ENCODE data around the gene NLRC5.
"Not testable (repeated sequence)": the region's sequence is repeated elsewhere in the genome, so short reads cannot be mapped to it uniquely, and the experiment has no call there.

The NLRC5 gene

DNA sequence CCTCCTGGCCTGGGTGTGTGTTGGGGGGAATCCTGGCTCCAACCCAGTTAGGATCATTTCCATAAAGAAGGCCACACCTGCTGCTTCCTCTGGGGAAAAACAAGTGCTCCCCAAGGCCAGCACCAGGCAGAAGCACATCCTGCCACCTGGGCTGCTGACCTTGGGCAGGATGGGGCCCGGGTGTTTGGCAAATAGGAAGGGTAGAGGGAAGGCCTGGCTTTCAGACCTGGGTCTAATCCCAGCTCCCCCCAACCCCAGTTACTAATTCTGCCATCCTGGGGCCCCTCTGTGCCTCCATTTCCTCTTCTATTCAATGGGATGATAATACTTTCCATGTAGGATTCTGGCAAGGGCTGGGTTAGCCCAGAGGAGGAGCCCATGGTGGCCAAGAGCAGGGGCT, 3.0 kb upstream of the NLRC5 start:
- Histone ChIP-seq H3K4me1 (ENCODE audit: insufficient read depth, low read length, severe bottlenecking) (peaks cover 15% of the 10 kb centered on the region), H3K27me3 (ENCODE audit: insufficient read depth, low read length) (peaks cover 12% of the 10 kb centered on the region; the same call in 1 of the 2 replicates)

DNA sequence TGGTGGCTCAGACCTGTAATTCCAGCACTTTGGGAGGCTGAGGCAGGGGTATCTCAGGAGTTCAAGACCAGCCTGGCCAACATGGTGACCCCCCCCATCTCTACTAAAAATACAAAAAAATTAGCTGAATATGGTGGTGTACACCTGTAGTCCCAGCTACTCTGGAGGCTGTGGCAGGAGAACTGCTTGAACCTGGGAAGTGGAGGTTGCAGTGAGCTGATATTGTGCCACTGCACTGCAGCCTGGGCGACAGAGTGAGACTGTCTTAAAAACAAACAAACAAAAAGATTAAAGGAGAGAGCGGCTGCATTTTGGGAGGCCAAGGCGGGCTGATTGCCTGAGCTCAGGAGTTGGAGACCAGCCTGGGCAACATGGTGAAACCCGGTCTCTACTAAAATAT, 2.4 kb upstream of the NLRC5 start:
- not testable (repeated sequence) for H4K20me1 ChIP-seq (ENCODE audit: insufficient read depth, low read length); H3K9me3 ChIP-seq (ENCODE audit: low read length); H3K27ac ChIP-seq (ENCODE audit: low read depth, low read length, poor library complexity, severe bottlenecking); H3K9ac ChIP-seq (ENCODE audit: low read length); H3K9me2 ChIP-seq (ENCODE audit: low read depth, low read length); H3K4me2 ChIP-seq (ENCODE audit: low read length); H3K36me3 ChIP-seq (ENCODE audit: insufficient read depth, low read length); H3F3A ChIP-seq (ENCODE audit: insufficient read depth, low read length); H3K79me2 ChIP-seq (ENCODE audit: insufficient read depth, low read length); H3K4me3 ChIP-seq (ENCODE audit: low read depth, low read length, poor library complexity, severe bottlenecking); H2AFZ ChIP-seq (ENCODE audit: low read length)
- peaks cover 12% of the 10 kb centered on the region; the same call in 1 of the 2 replicates for H3K27me3 ChIP-seq (ENCODE audit: insufficient read depth, low read length)
- H3K4me1 ChIP-seq (ENCODE audit: insufficient read depth, low read length, severe bottlenecking), result peaks cover 15% of the 10 kb centered on the region

More for the DNA sequence above, 3.0 kb upstream of the NLRC5 start:
- TF ChIP-seq CTCF (IDR thresholded peaks at IDR 0.05; ENCODE audit: low read length) (no peak), EZH2 (IDR thresholded peaks at IDR 0.05; ENCODE audit: borderline replicate concordance, low read length) (no peak)
- Histone ChIP-seq H3K9me2 (ENCODE audit: low read depth, low read length) (no peaks in the 10 kb centered on the region), H3K9ac (ENCODE audit: low read length) (no peak overlapping the region), H3K79me2 (ENCODE audit: insufficient read depth, low read length) (no peaks in the 10 kb centered on the region), H3K4me3 (ENCODE audit: low read depth, low read length, poor library complexity, severe bottlenecking) (no peak overlapping the region), H3K4me2 (ENCODE audit: low read length) (no peak overlapping the region), H2AFZ (ENCODE audit: low read length) (no peak overlapping the region), H4K20me1 (ENCODE audit: insufficient read depth, low read length) (no peaks in the 10 kb centered on the region), H3K36me3 (ENCODE audit: insufficient read depth, low read length) (no peaks in the 10 kb centered on the region), H3K27ac (ENCODE audit: low read depth, low read length, poor library complexity, severe bottlenecking) (no peak overlapping the region), H3K9me3 (ENCODE audit: low read length) (no peaks in the 10 kb centered on the region), H3F3A (ENCODE audit: insufficient read depth, low read length) (no peaks in the 10 kb centered on the region)

DNA sequence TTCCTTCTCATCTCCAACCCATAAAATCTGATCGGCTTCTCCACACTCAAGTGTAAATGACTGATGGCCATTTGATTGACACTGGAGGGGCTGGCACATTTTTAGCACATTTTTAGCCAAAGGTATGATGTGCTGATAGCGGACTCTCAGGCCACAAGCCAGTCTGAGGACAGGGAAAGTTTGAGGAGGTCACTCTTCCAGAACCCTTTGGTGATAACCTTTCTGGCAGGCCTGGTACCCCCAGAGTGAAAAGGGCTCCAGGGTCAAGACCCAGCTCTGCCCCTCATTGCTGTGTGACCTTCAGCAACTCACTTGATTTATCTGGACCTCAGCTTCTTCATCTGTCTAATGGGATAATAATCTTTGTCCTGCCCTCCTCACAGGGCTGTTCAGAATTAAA, 1.7 kb upstream of the NLRC5 start:
- H3K27ac ChIP-seq (ENCODE audit: low read depth, low read length, poor library complexity, severe bottlenecking), result no peak overlapping the region
- no peak overlapping the region for H3K4me2 ChIP-seq (ENCODE audit: low read length)
- H2AFZ ChIP-seq (ENCODE audit: low read length), result no peak overlapping the region
- no peaks in the 10 kb centered on the region for H4K20me1 ChIP-seq (ENCODE audit: insufficient read depth, low read length)
- H3K9me2 ChIP-seq (ENCODE audit: low read depth, low read length), result no peaks in the 10 kb centered on the region
- peaks cover 12% of the 10 kb centered on the region; the same call in 1 of the 2 replicates for H3K27me3 ChIP-seq (ENCODE audit: insufficient read depth, low read length)
- no peak for TF ChIP-seq EZH2 (IDR thresholded peaks at IDR 0.05; ENCODE audit: borderline replicate concordance, low read length)
- TF ChIP-seq CTCF (IDR thresholded peaks at IDR 0.05; ENCODE audit: low read length), result no peak
- no peaks in the 10 kb centered on the region for H3K36me3 ChIP-seq (ENCODE audit: insufficient read depth, low read length)
- no peaks in the 10 kb centered on the region for H3K9me3 ChIP-seq (ENCODE audit: low read length)
- no peaks in the 10 kb centered on the region for H3F3A ChIP-seq (ENCODE audit: insufficient read depth, low read length)
- H3K4me3 ChIP-seq (ENCODE audit: low read depth, low read length, poor library complexity, severe bottlenecking), result no peak overlapping the region
- no peak overlapping the region for H3K9ac ChIP-seq (ENCODE audit: low read length)
- H3K4me1 ChIP-seq (ENCODE audit: insufficient read depth, low read length, severe bottlenecking), result peaks cover 15% of the 10 kb centered on the region
- H3K79me2 ChIP-seq (ENCODE audit: insufficient read depth, low read length), result no peaks in the 10 kb centered on the region

DNA sequence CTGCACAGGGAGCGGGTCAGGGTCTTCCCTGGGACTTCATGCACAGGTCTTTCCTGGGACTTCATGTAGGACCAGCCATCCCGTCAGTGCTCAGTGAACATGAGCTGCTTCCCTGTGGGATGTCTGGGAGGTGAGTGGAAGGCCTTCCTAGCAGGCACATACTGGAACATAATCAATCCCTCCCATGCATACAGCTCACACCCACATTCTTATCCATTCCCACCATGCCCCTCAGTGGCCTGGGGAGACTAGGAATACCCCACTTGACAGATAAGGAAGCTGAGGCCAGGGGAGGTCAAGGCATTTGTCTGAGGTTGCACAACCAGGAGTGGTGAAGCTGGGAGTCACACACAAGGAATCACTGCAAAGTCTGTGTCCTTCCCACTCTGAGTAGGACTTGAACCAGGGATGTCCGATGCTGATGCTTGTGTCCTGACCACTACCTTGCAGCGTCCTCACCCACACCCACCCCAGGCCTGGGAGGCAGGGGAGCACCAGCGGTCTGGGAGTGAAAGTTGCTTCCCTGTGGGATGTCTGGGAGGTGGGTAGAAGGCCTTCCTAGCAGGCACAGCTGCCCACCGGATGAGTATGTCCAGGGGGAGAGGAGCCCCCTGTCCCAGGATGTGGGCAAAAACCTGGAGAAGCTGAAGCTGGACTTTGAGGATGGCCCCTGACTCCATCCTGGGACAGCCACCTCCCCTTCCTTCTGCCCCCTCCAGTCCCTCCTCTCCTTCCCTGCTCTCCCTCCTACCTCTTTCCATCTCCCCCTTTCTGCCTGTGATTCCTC, 1.0 kb upstream of the NLRC5 start:
- H3K9me2 ChIP-seq (ENCODE audit: low read depth, low read length), result no peaks in the 10 kb centered on the region
- H3K4me3 ChIP-seq (ENCODE audit: low read depth, low read length, poor library complexity, severe bottlenecking), result no peak overlapping the region
- no peaks in the 10 kb centered on the region for H3F3A ChIP-seq (ENCODE audit: insufficient read depth, low read length)
- no peaks in the 10 kb centered on the region for H4K20me1 ChIP-seq (ENCODE audit: insufficient read depth, low read length)
- TF ChIP-seq CTCF (IDR thresholded peaks at IDR 0.05; ENCODE audit: low read length), result no peak
- no peak for TF ChIP-seq EZH2 (IDR thresholded peaks at IDR 0.05; ENCODE audit: borderline replicate concordance, low read length)
- no peaks in the 10 kb centered on the region for H3K36me3 ChIP-seq (ENCODE audit: insufficient read depth, low read length)
- H3K4me1 ChIP-seq (ENCODE audit: insufficient read depth, low read length, severe bottlenecking), result peaks cover 15% of the 10 kb centered on the region
- H3K9ac ChIP-seq (ENCODE audit: low read length), result no peak overlapping the region
- no peak overlapping the region for H2AFZ ChIP-seq (ENCODE audit: low read length)
- H3K27ac ChIP-seq (ENCODE audit: low read depth, low read length, poor library complexity, severe bottlenecking), result no peak overlapping the region
- no peaks in the 10 kb centered on the region for H3K9me3 ChIP-seq (ENCODE audit: low read length)
- no peaks in the 10 kb centered on the region for H3K79me2 ChIP-seq (ENCODE audit: insufficient read depth, low read length)
- H3K4me2 ChIP-seq (ENCODE audit: low read length), result 0 out of 2 replicates have a peak overlapping the region, but pooled peaks have one; percentile 75
- H3K27me3 ChIP-seq (ENCODE audit: insufficient read depth, low read length), result peaks cover 12% of the 10 kb centered on the region; the same call in 1 of the 2 replicates

Measured in OCI-LY1 (cell line).